ENCODE results near the gene ABRACL. TPM values are rescaled to one million over a fixed set of nuclear protein-coding genes. Genes with fewer than 3 reads are reported as not detected.
A peak's percentile ranks its signal among the peaks of the same experiment; 100 is the strongest.

ABRACL gene
- total and polyA plus RNA-seq, 9 of the 15 experiments (the other 6 are each of a cell fraction or from before 2014, with no cell fraction given): 1.1 to 5.2 (median 1.9) TPM

DNA sequence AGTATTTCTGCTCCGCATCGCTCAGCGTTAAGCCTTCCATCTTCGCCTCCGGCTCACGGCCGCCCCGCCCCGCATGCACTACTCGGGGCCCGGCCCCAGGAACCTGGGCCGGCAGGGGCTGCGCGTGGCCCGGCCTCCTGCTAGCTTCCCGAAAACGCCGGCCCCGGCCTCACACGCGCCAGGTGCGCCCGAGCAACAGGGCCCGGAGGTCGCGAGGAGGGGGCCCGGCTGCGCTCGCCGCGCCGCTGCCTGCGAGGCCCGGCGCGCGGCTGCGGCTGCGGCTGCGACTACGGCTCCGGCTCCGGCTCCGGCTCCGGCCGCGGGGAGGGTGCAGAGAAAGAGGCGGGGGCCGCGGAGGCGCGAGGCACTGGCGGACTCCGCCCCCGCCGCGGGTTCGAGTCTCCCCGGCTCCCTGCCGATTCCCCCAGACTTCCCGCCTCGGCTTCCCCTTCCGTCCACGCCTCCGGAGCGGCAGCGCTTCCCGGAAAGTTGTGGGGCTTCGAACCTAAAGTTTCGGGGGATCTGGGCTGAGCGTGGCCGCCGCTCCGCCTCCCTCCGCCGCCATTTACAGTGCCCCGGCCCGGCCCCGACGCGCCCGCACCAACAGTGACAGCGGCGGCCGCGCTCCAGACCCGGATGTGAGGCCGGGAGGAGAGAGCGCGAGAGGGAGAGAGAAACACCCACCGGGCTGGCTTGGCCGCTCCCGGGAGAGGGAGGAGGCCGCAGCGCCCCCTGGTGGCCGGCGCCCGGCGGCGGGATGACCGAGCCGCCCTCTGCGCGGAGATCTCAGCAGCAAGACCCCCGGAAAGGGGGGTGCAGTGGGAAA is 40.7 kb upstream of the ABRACL start, which contains the start of gene REPS1 (continued):
- TF ChIP-seq, protein P1, sequence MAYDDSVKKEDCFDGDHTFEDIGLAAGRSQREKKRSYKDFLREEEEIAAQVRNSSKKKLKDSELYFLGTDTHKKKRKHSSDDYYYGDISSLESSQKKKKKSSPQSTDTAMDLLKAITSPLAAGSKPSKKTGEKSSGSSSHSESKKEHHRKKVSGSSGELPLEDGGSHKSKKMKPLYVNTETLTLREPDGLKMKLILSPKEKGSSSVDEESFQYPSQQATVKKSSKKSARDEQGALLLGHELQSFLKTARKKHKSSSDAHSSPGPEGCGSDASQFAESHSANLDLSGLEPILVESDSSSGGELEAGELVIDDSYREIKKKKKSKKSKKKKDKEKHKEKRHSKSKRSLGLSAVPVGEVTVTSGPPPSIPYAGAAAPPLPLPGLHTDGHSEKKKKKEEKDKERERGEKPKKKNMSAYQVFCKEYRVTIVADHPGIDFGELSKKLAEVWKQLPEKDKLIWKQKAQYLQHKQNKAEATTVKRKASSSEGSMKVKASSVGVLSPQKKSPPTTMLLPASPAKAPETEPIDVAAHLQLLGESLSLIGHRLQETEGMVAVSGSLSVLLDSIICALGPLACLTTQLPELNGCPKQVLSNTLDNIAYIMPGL (CRISPR knock-in tag; IDR thresholded peaks at IDR 0.05): peak; percentile 53; the same call in 1 of the 2 replicates
- TF ChIP-seq TAF1 (IDR thresholded peaks at IDR 0.05; ENCODE audit: control insufficient read depth, extremely low read depth, insufficient read depth, low read length, severe bottlenecking) (peak; percentile 93), YY1 (IDR thresholded peaks at IDR 0.05; ENCODE audit: borderline replicate concordance in 1 of 3, control insufficient read depth in 1 of 3, extremely low read depth in 1 of 3, insufficient read depth in 3 of 3, insufficient read length in 1 of 3, insufficient replicate concordance in 2 of 3, low read depth in 1 of 3, low read length in 2 of 3) (peak; percentile 64 to 94 (median 89)), ILF3 (IDR thresholded peaks at IDR 0.05; ENCODE audit: borderline replicate concordance) (no peak), PURB (CRISPR knock-in tag; IDR thresholded peaks at IDR 0.05; ENCODE audit: low read depth) (no peak), KDM5B (IDR thresholded peaks at IDR 0.05; ENCODE audit: insufficient replicate concordance, low read depth, low read length) (peak; percentile 54), ELF2 (CRISPR knock-in tag; IDR thresholded peaks at IDR 0.05) (peak; percentile 84), CTBP1 (IDR thresholded peaks at IDR 0.05; ENCODE audit: borderline replicate concordance) (peak; percentile 86), TEAD4 (IDR thresholded peaks at IDR 0.05; ENCODE audit: low read length) (0 out of 2 replicates have a peak, but pooled peaks have one; percentile 12), TEAD4 (CRISPR knock-in tag; IDR thresholded peaks at IDR 0.05; ENCODE audit: borderline replicate concordance) (no peak), ZNF24 (IDR thresholded peaks at IDR 0.05) (peak; percentile 7; the same call in 1 of the 2 replicates), GATAD2B (IDR thresholded peaks at IDR 0.05; ENCODE audit: borderline replicate concordance) (peak; percentile 77), ZNF668 (CRISPR knock-in tag; IDR thresholded peaks at IDR 0.05) (no peak), RAD21 (CRISPR knock-in tag; conservative IDR thresholded peaks at IDR 0.05 in 1 of 2, IDR thresholded peaks at IDR 0.05 in 1 of 2) (peak; percentile 85 to 88), ZNF133 (CRISPR knock-in tag; IDR thresholded peaks at IDR 0.05) (no peak)
- TF ChIP-seq, protein P2, sequence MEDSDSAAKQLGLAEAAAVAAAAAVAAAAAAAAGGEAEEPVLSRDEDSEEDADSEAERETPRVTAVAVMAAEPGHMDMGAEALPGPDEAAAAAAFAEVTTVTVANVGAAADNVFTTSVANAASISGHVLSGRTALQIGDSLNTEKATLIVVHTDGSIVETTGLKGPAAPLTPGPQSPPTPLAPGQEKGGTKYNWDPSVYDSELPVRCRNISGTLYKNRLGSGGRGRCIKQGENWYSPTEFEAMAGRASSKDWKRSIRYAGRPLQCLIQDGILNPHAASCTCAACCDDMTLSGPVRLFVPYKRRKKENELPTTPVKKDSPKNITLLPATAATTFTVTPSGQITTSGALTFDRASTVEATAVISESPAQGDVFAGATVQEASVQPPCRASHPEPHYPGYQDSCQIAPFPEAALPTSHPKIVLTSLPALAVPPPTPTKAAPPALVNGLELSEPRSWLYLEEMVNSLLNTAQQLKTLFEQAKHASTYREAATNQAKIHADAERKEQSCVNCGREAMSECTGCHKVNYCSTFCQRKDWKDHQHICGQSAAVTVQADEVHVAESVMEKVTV (CRISPR knock-in tag; IDR thresholded peaks at IDR 0.05): peak; percentile 70
- TF ChIP-seq, protein P3, sequence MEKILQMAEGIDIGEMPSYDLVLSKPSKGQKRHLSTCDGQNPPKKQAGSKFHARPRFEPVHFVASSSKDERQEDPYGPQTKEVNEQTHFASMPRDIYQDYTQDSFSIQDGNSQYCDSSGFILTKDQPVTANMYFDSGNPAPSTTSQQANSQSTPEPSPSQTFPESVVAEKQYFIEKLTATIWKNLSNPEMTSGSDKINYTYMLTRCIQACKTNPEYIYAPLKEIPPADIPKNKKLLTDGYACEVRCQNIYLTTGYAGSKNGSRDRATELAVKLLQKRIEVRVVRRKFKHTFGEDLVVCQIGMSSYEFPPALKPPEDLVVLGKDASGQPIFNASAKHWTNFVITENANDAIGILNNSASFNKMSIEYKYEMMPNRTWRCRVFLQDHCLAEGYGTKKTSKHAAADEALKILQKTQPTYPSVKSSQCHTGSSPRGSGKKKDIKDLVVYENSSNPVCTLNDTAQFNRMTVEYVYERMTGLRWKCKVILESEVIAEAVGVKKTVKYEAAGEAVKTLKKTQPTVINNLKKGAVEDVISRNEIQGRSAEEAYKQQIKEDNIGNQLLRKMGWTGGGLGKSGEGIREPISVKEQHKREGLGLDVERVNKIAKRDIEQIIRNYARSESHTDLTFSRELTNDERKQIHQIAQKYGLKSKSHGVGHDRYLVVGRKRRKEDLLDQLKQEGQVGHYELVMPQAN (IDR thresholded peaks at IDR 0.05; ENCODE audit: borderline replicate concordance): peak; percentile 59; the same call in 1 of the 2 replicates

Measured in K562 (cell line).